HCT116 (cell line): ENCODE results near the gene MYO16. TPM values are rescaled to one million over a fixed set of nuclear protein-coding genes. Genes with fewer than 3 reads are reported as not detected.

ENCODE experiments used
- ATAC-seq: fragments of 200-7000 bp; cut with Tn5 transposase; 2 replicates; pipeline ENCODE4 v1.9.1; 2020; ENCODE audit warnings: mild to moderate bottlenecking, moderate library complexity
- BruUV-seq: library from RNA; stranded (reverse); fragments of 400-500 nt; replicated peaks from 2 replicates; lab custom pipeline; 2021; lab: Mats Ljungman, UMichigan
- CTCF ChIA-PET: fragments of 300-600 bp; sonication (Branson Sonifier 250); formaldehyde crosslinking; loops from one replicate; lab custom pipeline; 2021; ENCODE audit warnings: antibody characterized with exemption; lab: Charles Lee
- POLR2A ChIA-PET: fragments of 300-600, 350-600 bp; sonication (Branson Sonifier 250); formaldehyde crosslinking; loops from one replicate; lab custom pipeline; 2021; ENCODE audit warnings: antibody characterized with exemption; lab: Charles Lee
- RAD21 ChIA-PET, 2 experiments: fragments of 300-600 bp; sonication (Branson Sonifier 250); formaldehyde crosslinking; loops; one replicate each; lab custom pipeline; 2023; ENCODE audit warnings: low total read pairs in 2 of 2; ENCODE audit not compliant: uncharacterized antibody in 2 of 2, unreplicated experiment in 2 of 2, low non-redundant PET in 1 of 2; lab: Charles Lee
- DNase-seq: peaks from one replicate; pipeline ENCODE4 v3.0.0-alpha.2; 2010; ENCODE audit warnings: low read depth, low spot score
- H2AFZ ChIP-seq: fragments of 200-600 bp; shearing (Covaris generic), sonication (generic); 2 replicates; pipeline ENCODE4 v1.6.1; 2017; ENCODE audit warnings: low read depth, mixed run types, mixed read lengths, antibody characterized with exemption, low read length; ENCODE audit not compliant: poor library complexity, severe bottlenecking
- H3K27ac ChIP-seq: 2 replicates; pipeline ENCODE4 v1.5.1; 2012; ENCODE audit warnings: low read depth, low read length
- H3K27me3 ChIP-seq: fragments of 200-600 bp; sonication (generic); 2 replicates; pipeline ENCODE4 v1.6.1; 2016; ENCODE audit warnings: mixed run types, low read length, mixed read lengths; ENCODE audit not compliant: insufficient read depth
- H3K36me3 ChIP-seq, 2 experiments: fragments of 200-500 bp in 1 of 2; fragments of 200-600 bp in 1 of 2; sonication (Bioruptor generic) in 1 of 2; sonication (generic) in 1 of 2; 2 replicates each; pipeline versions ENCODE4 v1.5.1 to v1.6.1; 2014 to 2016; ENCODE audit warnings: low read length in 2 of 2, inconsistent platforms in 1 of 2, mixed read lengths in 1 of 2, mixed run types in 1 of 2; ENCODE audit not compliant: insufficient read depth in 2 of 2, control insufficient read depth in 1 of 2
- H3K4me1 ChIP-seq, 2 experiments: fragments of 200-600 bp in 1 of 2; sonication (generic) in 1 of 2; 2 replicates each; pipeline versions ENCODE4 v1.5.1 to v1.6.1; 2012 to 2017; ENCODE audit warnings: low read length in 2 of 2, inconsistent platforms in 1 of 2, mild to moderate bottlenecking in 1 of 2, mixed read lengths in 1 of 2, mixed run types in 1 of 2, moderate library complexity in 1 of 2; ENCODE audit not compliant: insufficient read depth in 2 of 2, control insufficient read depth in 1 of 2
- H3K4me2 ChIP-seq: fragments of 200-600 bp; sonication (generic); 2 replicates; pipeline ENCODE4 v1.6.1; 2017; ENCODE audit warnings: mixed run types, low read length, mixed read lengths
- H3K4me3 ChIP-seq, 2 experiments: fragments of 200-600 bp in 1 of 2; sonication (generic) in 1 of 2; replicated peaks in 1 of 2; 2 replicates each; pipeline ENCODE4 v1.5.1; 2011 to 2016; ENCODE audit warnings: low read length in 2 of 2, control low read depth in 1 of 2, low read depth in 1 of 2, mild to moderate bottlenecking in 1 of 2, mixed read lengths in 1 of 2, mixed run types in 1 of 2
- H3K79me2 ChIP-seq: fragments of 200-600 bp; sonication (generic); 2 replicates; pipeline ENCODE4 v1.6.1; 2017; ENCODE audit warnings: mild to moderate bottlenecking, mixed run types, low read length, moderate library complexity, mixed read lengths; ENCODE audit not compliant: insufficient read depth
- H3K9ac ChIP-seq: fragments of 200-600 bp; sonication (generic); 2 replicates; pipeline ENCODE4 v1.6.1; 2016; ENCODE audit warnings: low read length, mixed read lengths
- H3K9me2 ChIP-seq: fragments of 200-600 bp; sonication (generic), shearing (Covaris generic); 2 replicates; pipeline ENCODE4 v1.6.1; 2017; ENCODE audit warnings: mixed run types, mild to moderate bottlenecking, moderate library complexity; ENCODE audit not compliant: insufficient read depth
- H3K9me3 ChIP-seq, 2 experiments: fragments of 200-500 bp in 1 of 2; fragments of 200-600 bp in 1 of 2; sonication (Bioruptor generic) in 1 of 2; sonication (generic) in 1 of 2; 2 replicates each; pipeline ENCODE4 v1.6.1; 2014 to 2017; ENCODE audit warnings: low read length in 2 of 2, mixed read lengths in 2 of 2, inconsistent platforms in 1 of 2, low read depth in 1 of 2, mild to moderate bottlenecking in 1 of 2, mixed run types in 1 of 2, moderate library complexity in 1 of 2; ENCODE audit not compliant: control insufficient read depth in 1 of 2, insufficient read depth in 1 of 2
- H4K20me1 ChIP-seq: fragments of 200-600 bp; sonication (generic), shearing (Covaris generic); 2 replicates; pipeline ENCODE4 v1.6.1; 2017; ENCODE audit warnings: mixed run types, mild to moderate bottlenecking, moderate library complexity; ENCODE audit not compliant: insufficient read depth
- ATF3 ChIP-seq: IDR thresholded peaks from 2 replicates; pipeline ENCODE4 v1.6.1; 2012
- CBX3 ChIP-seq: IDR thresholded peaks from 2 replicates; pipeline ENCODE4 v1.6.1; 2012; ENCODE audit warnings: low read depth
- CTCF ChIP-seq, 3 experiments: fragments of 200-600 bp in 1 of 3; sonication (generic) in 1 of 3; IDR thresholded peaks in 2 of 3; conservative IDR thresholded peaks in 1 of 3; 2 replicates each; pipeline ENCODE4 v1.5.1; 2012 to 2017; ENCODE audit warnings: low read depth in 2 of 3, low read length in 2 of 3, antibody characterized with exemption in 1 of 3, borderline replicate concordance in 1 of 3, control low read depth in 1 of 3, mild to moderate bottlenecking in 1 of 3, mixed read lengths in 1 of 3, mixed run types in 1 of 3, moderate library complexity in 1 of 3; ENCODE audit not compliant: insufficient read depth in 1 of 3
- EGR1 ChIP-seq: IDR thresholded peaks from 2 replicates; pipeline ENCODE4 v1.6.1; 2012; ENCODE audit warnings: low read depth
- ELF1 ChIP-seq: IDR thresholded peaks from 2 replicates; pipeline ENCODE4 v1.6.1; 2012; ENCODE audit warnings: low read depth, borderline replicate concordance
- EZH2 ChIP-seq: fragments of 200-600 bp; sonication (generic); IDR thresholded peaks from 2 replicates; pipeline ENCODE4 v1.6.1; 2017; ENCODE audit warnings: antibody characterized with exemption, mixed run types
- FOSL1 ChIP-seq: IDR thresholded peaks from 2 replicates; pipeline ENCODE4 v1.6.1; 2012; ENCODE audit warnings: low read depth
- JUND ChIP-seq: IDR thresholded peaks from 2 replicates; pipeline ENCODE4 v1.6.1; 2012
- RAD21 ChIP-seq: IDR thresholded peaks from 2 replicates; pipeline ENCODE4 v1.6.1; 2012; ENCODE audit warnings: low read depth, mild to moderate bottlenecking
- SIN3A ChIP-seq: IDR thresholded peaks from 2 replicates; pipeline ENCODE4 v1.6.1; 2012; ENCODE audit warnings: low read depth
- SP1 ChIP-seq: IDR thresholded peaks from 2 replicates; pipeline ENCODE4 v1.6.1; 2012; ENCODE audit warnings: low read depth
- SRF ChIP-seq: IDR thresholded peaks from 2 replicates; pipeline ENCODE4 v1.6.1; 2012; ENCODE audit warnings: low read depth
- YY1 ChIP-seq: IDR thresholded peaks from 2 replicates; pipeline ENCODE4 v1.6.1; 2011; ENCODE audit warnings: low read length, low read depth, moderate library complexity, mild to moderate bottlenecking; ENCODE audit not compliant: insufficient replicate concordance; ENCODE audit errors: extremely low read depth
- ZFX ChIP-seq: fragments of 450-650 bp; IDR thresholded peaks from 2 replicates; pipeline ENCODE4 v1.6.1; 2017
- ZNF274 ChIP-seq: fragments of 200-500 bp; sonication (Bioruptor generic); IDR thresholded peaks from 2 replicates; pipeline ENCODE4 v1.6.1; 2014; ENCODE audit warnings: mild to moderate bottlenecking, low read depth, low read length, inconsistent platforms
- intact Hi-C: fragments of 100-400 bp; cut with micrococcal nuclease; formaldehyde crosslinking; loops from 2 replicates; pipeline ENCODE4 v1.10.0; 2022
- total RNA-seq: library from RNA; stranded (reverse); gene quantifications from one replicate; pipeline ENCODE4 v1.2.1, GENCODE V29; 2021; ENCODE audit not compliant: unreplicated experiment
- TF ChIP-seq, protein P1 (sequence below): IDR thresholded peaks from 2 replicates; pipeline ENCODE4 v1.6.1; 2012; ENCODE audit warnings: low read depth

MYO16 gene
- total RNA-seq, 1 experiment from 2014 or later: 0.07 TPM

DNA sequence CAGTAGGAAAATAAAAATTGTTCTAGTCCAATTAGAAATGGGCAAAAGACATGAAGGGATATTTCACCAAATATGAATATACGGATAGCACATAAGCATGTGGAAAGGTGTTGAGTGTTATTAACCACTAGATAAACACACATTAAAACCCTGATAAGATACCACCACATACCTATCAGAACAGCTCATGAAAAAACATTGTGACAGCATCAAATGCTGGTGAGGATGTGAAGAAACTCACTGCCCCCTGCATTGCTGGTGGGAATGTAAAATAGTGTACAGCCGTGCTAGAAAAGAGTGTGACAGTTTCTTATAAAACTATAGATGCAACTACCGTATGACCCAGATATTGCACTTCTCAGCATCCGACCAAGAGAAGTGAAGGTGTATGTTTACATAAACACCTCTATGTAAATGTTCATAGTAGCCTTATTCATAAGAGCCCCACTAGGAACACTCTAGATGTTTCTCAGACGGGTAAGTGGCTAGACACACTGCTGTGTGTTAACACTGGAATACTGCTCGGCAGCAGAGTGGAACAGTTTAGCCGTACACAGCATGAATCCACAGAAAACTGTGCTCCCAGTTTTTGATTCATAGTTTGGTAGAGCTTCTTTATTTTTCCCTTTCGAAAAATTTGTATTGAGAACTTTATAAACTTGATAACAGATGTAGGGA, 321.1 kb downstream of the MYO16 start (continued):
- TF ChIP-seq, protein P1, sequence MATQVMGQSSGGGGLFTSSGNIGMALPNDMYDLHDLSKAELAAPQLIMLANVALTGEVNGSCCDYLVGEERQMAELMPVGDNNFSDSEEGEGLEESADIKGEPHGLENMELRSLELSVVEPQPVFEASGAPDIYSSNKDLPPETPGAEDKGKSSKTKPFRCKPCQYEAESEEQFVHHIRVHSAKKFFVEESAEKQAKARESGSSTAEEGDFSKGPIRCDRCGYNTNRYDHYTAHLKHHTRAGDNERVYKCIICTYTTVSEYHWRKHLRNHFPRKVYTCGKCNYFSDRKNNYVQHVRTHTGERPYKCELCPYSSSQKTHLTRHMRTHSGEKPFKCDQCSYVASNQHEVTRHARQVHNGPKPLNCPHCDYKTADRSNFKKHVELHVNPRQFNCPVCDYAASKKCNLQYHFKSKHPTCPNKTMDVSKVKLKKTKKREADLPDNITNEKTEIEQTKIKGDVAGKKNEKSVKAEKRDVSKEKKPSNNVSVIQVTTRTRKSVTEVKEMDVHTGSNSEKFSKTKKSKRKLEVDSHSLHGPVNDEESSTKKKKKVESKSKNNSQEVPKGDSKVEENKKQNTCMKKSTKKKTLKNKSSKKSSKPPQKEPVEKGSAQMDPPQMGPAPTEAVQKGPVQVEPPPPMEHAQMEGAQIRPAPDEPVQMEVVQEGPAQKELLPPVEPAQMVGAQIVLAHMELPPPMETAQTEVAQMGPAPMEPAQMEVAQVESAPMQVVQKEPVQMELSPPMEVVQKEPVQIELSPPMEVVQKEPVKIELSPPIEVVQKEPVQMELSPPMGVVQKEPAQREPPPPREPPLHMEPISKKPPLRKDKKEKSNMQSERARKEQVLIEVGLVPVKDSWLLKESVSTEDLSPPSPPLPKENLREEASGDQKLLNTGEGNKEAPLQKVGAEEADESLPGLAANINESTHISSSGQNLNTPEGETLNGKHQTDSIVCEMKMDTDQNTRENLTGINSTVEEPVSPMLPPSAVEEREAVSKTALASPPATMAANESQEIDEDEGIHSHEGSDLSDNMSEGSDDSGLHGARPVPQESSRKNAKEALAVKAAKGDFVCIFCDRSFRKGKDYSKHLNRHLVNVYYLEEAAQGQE: no peak
- TF ChIP-seq ZNF274 (no peak), SP1 (no peak), SIN3A (no peak), YY1 (no peak), CBX3 (no peak), ATF3 (no peak)

GRCh38 chr13:108955741-108956140, 326.3 kb downstream of the MYO16 start:
- DNase-seq (no peak), ATAC-seq (no peak)
- TF ChIP-seq EGR1 (no peak), EZH2 (no peak), JUND (no peak), SRF (no peak), ELF1 (no peak), RAD21 (no peak), CTCF (IDR thresholded peaks at IDR 0.05 in 2 of 3, conservative IDR thresholded peaks at IDR 0.05 in 1 of 3; ENCODE audit: borderline replicate concordance in 1 of 3, insufficient read depth in 1 of 3, low read depth in 2 of 3, low read length in 2 of 3) (no peak), ATF3 (no peak), ZFX (no peak), SIN3A (no peak), FOSL1 (no peak)
- ChIA-PET CTCF (no interaction called here), RAD21 (no interaction called here), POLR2A (no interaction called here)
- Histone ChIP-seq H3K4me3 (no peak overlapping the region), H3K9ac (no peak overlapping the region), H3K36me3 (no peaks in the 10 kb centered on the region), H3K79me2 (no peaks in the 10 kb centered on the region), H4K20me1 (no peaks in the 10 kb centered on the region), H3K27ac (no peak overlapping the region), H3K9me2 (no peaks in the 10 kb centered on the region), H3K9me3 (no peaks in the 10 kb centered on the region), H3K27me3 (no peaks in the 10 kb centered on the region), H3K4me1 (peaks cover 5 to 12% of the 10 kb centered on the region in 2 experiments; a peak in 3 of 4 replicates), H3K4me2 (no peak overlapping the region), H2AFZ (no peak overlapping the region)
- BruUV-seq: no TSS peak
- intact Hi-C loops: loop anchor here (5.0 kb wide), 1 partner anchor 822 kb away; no protein-coding TSS in a partner anchor
